WTC11 (cell line): ENCODE results near the gene FAM217B.

ENCODE experiments used
- CTCF ChIP-seq: fragments of 200-600 bp; IDR thresholded peaks from 2 replicates; pipeline ENCODE4 v1.8.0; 2022; ENCODE audit warnings: antibody characterized with exemption
- MAX ChIP-seq: sonication (generic); formaldehyde crosslinking; IDR thresholded peaks from 2 replicates; pipeline ENCODE4 v1.8.0; 2022; ENCODE audit warnings: mild to moderate bottlenecking, missing genetic modification reagents
- MLX ChIP-seq: sonication (generic); formaldehyde crosslinking; IDR thresholded peaks from 2 replicates; pipeline ENCODE4 v1.8.1; 2023; ENCODE audit warnings: mild to moderate bottlenecking, missing genetic modification reagents, moderate library complexity
- ZNF138 ChIP-seq: sonication (generic); formaldehyde crosslinking; conservative IDR thresholded peaks from 2 replicates; pipeline ENCODE4 v1.8.1; 2022; ENCODE audit warnings: mild to moderate bottlenecking, moderate library complexity, missing genetic modification reagents
- ZNF317 ChIP-seq: sonication (generic); formaldehyde crosslinking; IDR thresholded peaks from 2 replicates; pipeline ENCODE4 v1.8.1; 2023; ENCODE audit warnings: low read depth, mild to moderate bottlenecking, moderate library complexity, missing genetic modification reagents, borderline replicate concordance

GRCh38 chr20:59937150-59937549, 3.0 kb upstream of the FAM217B start:
- TF ChIP-seq ZNF317 (CRISPR knock-in tag) = no peak
- TF ChIP-seq ZNF138 (CRISPR knock-in tag) = no peak
- no peak for TF ChIP-seq MLX
- TF ChIP-seq CTCF = no peak
- TF ChIP-seq MAX (CRISPR knock-in tag) = no peak
